BJ (cell line): ENCODE data around the gene CDON. TPM values are rescaled to one million over a fixed set of nuclear protein-coding genes. Genes with fewer than 3 reads are reported as not detected.

Source experiments
- CTCF ChIA-PET: fragments of 350-600 bp; formaldehyde crosslinking; extraction: SDS; loops from one replicate; lab custom pipeline; 2021; ENCODE audit warnings: antibody characterized with exemption, inconsistent platforms; lab: Yijun Ruan, JAX
- POLR2A ChIA-PET: fragments of 300-600 bp; sonication (Branson Sonifier 250); formaldehyde crosslinking; extraction: SDS; loops from one replicate; lab custom pipeline; 2021; ENCODE audit warnings: antibody characterized with exemption; lab: Charles Lee
- DNase-seq: peaks from one replicate; pipeline ENCODE4 v3.0.0-alpha.2; 2011; ENCODE audit warnings: low read depth
- H3K27me3 ChIP-seq: 2 replicates; pipeline ENCODE4 v1.6.0; 2011; ENCODE audit warnings: low read length; ENCODE audit not compliant: control insufficient read depth, insufficient read depth
- H3K36me3 ChIP-seq: 2 replicates; pipeline ENCODE4 v1.5.1; 2011; ENCODE audit warnings: low read length; ENCODE audit not compliant: control insufficient read depth, insufficient read depth
- H3K4me3 ChIP-seq: 2 replicates; pipeline ENCODE4 v1.5.1; 2011; ENCODE audit warnings: low read depth, mild to moderate bottlenecking, control low read depth, low read length
- polyA plus RNA-seq: library from polyadenylated mRNA; depleted of rRNA; stranded (reverse); fragments of >200 nt; gene quantifications from 2 replicates; pipeline ENCODE4 v1.2.3, GENCODE V29; 2011
- TF ChIP-seq, protein P1 (sequence below): IDR thresholded peaks from 2 replicates; pipeline ENCODE4 v1.5.1; 2011; ENCODE audit warnings: low read depth, mild to moderate bottlenecking, control low read depth, inconsistent platforms, low read length, moderate library complexity; ENCODE audit not compliant: insufficient read depth

CDON gene
- polyA plus RNA-seq, 1 experiment: 1.5 TPM

DNA sequence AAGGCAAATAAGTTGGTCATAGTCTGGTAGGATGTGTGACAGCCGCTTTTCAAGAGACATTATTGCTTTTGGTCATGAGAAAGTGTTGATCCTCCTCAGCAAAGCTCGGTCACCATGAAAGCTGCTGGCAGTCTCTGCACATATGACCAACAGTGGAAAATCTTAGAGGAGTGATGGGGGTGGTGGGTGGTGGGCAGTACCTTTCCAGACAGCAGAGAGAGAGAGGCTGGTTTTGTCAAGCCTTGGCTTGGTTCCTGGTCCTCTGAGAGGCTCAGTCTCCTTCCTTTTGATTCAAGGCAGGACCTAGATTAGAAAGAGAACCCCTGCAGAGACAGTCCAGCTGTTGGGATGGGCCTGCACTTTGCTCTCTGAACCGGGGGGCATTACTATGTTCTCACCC lies 136.9 kb downstream of the CDON start:
- POLR2A ChIA-PET: no interaction called here
- no peak overlapping the region for H3K4me3 ChIP-seq
- CTCF ChIA-PET: interaction anchor here (0.9 to 4.0 kb wide), 2 partner anchors 16 to 268 kb away, joined by 4 to 67 read pairs; no protein-coding TSS in a partner anchor
- H3K27me3 ChIP-seq: peaks cover 1% of the 10 kb centered on the region; the same call in 1 of the 2 replicates
- H3K36me3 ChIP-seq: no peaks in the 10 kb centered on the region
- TF ChIP-seq, protein P1, sequence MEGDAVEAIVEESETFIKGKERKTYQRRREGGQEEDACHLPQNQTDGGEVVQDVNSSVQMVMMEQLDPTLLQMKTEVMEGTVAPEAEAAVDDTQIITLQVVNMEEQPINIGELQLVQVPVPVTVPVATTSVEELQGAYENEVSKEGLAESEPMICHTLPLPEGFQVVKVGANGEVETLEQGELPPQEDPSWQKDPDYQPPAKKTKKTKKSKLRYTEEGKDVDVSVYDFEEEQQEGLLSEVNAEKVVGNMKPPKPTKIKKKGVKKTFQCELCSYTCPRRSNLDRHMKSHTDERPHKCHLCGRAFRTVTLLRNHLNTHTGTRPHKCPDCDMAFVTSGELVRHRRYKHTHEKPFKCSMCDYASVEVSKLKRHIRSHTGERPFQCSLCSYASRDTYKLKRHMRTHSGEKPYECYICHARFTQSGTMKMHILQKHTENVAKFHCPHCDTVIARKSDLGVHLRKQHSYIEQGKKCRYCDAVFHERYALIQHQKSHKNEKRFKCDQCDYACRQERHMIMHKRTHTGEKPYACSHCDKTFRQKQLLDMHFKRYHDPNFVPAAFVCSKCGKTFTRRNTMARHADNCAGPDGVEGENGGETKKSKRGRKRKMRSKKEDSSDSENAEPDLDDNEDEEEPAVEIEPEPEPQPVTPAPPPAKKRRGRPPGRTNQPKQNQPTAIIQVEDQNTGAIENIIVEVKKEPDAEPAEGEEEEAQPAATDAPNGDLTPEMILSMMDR: no peak
- DNase-seq: no peak

DNA sequence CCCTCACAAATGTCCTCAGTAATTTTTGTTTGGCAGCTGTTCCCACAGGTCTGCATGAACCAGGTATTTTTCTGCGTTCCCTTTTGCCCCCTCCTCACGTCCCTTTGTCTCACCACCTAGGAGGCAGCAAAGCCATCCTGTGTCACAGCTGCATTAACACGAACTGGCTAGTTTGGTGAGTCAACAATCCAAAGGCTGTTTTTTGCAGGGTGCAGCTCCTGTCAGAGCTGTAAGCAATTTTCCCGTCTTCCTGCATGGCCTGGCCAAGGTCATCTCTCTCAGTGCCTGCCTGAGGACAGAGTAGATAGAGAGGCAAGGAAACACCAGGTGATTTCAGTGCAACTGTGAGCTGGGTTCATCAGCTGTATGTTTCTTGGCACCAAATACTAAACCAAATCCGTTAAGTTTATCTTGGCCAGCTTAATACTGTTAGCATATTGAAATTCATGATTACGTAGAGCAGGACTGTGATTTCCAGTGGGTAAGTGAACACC lies 137.4 kb downstream of the CDON start:
- ChIA-PET POLR2A (no interaction called here), CTCF (interaction anchor here (0.6 to 4.0 kb wide), 3 partner anchors 16 to 735 kb away, joined by 3 to 67 read pairs (median 4); no protein-coding TSS in a partner anchor)
- Histone ChIP-seq H3K4me3 (no peak overlapping the region), H3K27me3 (peaks cover 3% of the 10 kb centered on the region; the same call in 1 of the 2 replicates), H3K36me3 (no peaks in the 10 kb centered on the region)
- TF ChIP-seq, protein P1: no peak
- DNase-seq: no peak

DNA sequence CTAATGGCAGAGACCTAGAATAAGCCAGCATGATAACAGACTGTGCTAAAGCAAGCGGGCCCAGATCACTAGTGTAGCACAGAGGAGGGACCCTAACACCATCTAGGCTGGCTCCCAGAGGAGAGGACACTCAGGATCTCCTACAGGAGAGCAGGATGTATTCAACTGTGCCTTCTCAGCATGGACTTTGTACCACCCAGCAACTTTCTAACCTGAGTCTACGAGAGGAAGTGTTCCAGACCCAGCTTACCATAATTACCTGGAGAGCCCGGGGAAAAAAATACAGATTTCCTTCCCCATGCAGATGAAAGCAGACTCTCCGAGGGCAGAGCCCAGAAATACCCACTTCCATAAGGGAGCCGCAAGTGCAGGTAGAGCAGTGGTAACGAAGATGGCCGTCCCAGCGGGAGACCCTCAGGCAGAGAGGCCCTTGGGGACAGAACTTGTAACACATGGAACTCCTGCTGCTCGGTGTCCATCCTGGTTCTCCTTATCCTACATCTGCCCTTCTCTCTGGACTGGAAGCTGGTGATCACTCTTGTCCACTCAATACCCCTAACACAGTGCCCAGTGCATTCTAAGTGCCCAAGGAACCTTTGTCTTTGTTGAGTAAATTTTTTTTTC lies 138.2 kb downstream of the CDON start:
- CTCF ChIA-PET: interaction anchor here (0.6 to 4.0 kb wide), 6 partner anchors 8 to 734 kb away, joined by 3 to 67 read pairs (median 6); no protein-coding TSS in a partner anchor

DNA sequence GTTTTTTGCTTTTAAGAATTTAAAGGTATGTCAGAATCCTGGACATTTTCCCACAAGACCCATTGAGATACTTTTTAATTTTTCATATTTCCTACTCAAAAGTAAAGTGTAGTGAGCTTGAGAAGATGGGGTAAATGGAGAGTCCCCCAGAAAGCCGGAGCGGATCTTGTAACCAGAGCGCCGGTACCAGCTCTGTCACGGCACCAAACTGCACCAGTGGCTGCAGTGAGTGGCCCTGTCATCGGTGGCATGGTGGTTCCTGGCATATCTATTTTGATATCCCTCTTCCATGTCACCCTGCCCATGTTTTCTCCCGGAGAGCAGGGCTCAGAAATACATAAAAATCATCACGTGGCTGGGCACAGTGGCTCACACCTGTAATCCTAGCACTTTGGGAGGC lies 139.0 kb downstream of the CDON start:
- TF ChIP-seq, protein P1: no peak
- Histone ChIP-seq H3K36me3 (no peaks in the 10 kb centered on the region), H3K4me3 (no peak overlapping the region), H3K27me3 (peaks cover 5% of the 10 kb centered on the region)
- CTCF ChIA-PET: interaction anchor here (0.6 to 4.0 kb wide), 16 partner anchors 8 to 1809 kb away, joined by 3 to 67 read pairs (median 4); partner anchors contain the start of genes SLC37A2 and VWA5A
- POLR2A ChIA-PET: no interaction called here
- no peak for DNase-seq

More for the DNA sequence above, 138.2 kb downstream of the CDON start:
- DNase-seq: no peak
- Histone ChIP-seq H3K27me3 (peaks cover 3% of the 10 kb centered on the region; the same call in 1 of the 2 replicates), H3K36me3 (no peaks in the 10 kb centered on the region), H3K4me3 (no peak overlapping the region)
- TF ChIP-seq, protein P1: no peak
- POLR2A ChIA-PET: no interaction called here

DNA sequence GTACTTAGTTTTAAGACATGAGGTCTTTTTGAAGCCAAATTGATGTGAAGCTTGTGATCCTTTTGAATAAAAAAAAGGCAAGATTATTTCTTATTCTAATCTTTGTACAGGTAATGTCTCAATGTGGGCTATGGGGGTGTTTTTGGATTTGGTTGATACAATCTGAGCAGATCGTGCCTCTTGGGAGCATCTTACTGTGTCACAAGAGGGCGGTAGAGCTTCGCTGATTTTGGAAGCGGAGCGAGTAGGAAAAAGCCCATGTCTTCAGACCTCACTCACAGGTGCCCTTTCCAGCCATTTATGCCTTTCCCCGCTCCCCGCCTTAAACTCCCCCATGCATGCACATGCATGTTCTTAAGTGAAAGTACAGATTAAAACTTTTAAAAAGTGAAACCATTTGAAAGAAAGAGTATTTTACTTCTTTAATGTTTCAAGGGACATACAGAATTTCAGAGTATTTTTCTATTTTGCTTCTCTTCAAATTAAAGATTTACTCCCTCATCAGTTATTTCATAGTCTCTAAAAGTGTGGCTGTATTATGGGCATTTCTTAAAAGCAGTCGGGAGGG lies 139.6 kb downstream of the CDON start:
- ChIA-PET POLR2A (interaction anchor here (0.6 kb wide), 1 partner anchor 140 kb away, joined by 3 read pairs; no protein-coding TSS in a partner anchor), CTCF (interaction anchor here (0.6 to 4.0 kb wide), 18 partner anchors 9 to 1808 kb away, joined by 3 to 67 read pairs (median 4); partner anchors contain the start of genes SLC37A2 and VWA5A)
- Histone ChIP-seq H3K36me3 (no peaks in the 10 kb centered on the region), H3K27me3 (peaks cover 10% of the 10 kb centered on the region), H3K4me3 (no peak overlapping the region)
- TF ChIP-seq, protein P1: peak; percentile 89
- DNase-seq: peak; percentile 9
